ENCODE results near the gene ZNF107. TPM values are rescaled to one million over a fixed set of nuclear protein-coding genes. Genes with fewer than 3 reads are reported as not detected.
"Not testable (repeated sequence)": the region's sequence is repeated elsewhere in the genome, so short reads cannot be mapped to it uniquely, and the experiment has no call there.

Gene ZNF107
- polyA plus RNA-seq, 5 donors = 8.0 to 16.5 (median 11.0) TPM

GRCh38 chr7:64640504-64640903, 25.4 kb upstream of the ZNF107 start:
- no peak for DNase-seq

DNA sequence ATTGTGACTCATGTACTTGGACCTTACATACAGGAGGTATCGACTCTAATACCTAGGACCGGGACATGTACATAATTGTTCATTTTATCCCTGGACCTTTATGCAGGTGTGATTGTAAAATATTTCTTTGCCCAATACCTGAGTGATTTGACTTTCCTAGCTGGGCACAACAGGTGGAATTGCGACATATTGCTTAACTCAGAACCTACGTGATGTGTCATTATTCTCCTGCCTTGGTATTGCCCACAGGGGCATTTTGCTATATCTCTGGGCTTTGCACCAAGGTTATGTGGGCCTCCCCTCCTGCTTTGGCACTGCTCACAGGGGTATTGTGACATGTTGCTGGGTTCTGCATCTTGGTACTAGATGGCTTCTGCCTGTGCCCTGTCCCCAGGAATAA, 23.9 kb upstream of the ZNF107 start:
- no peak for DNase-seq

- DNase-seq = no peak
Observed at GRCh38 chr7:64642875-64643274, 23.1 kb upstream of the ZNF107 start.

DNA sequence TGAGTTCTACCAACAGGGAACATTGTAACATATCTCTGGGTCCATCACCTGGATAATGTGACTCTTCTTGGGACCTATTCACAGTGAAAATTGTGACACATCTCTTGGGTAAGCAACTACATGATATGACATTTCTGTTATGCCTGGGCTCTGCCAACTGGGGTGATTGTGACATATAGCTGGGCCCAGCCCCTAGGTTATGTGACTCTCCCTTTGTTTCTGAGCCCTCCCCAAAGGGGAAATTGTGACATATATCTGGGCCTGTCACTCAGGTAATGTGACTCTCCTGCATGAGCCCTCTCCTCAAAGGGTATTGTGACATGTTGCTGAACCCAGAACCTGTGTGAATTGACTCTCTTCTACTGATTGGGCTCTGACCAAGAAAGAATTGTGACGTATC, 22.4 kb upstream of the ZNF107 start:
- no peak for DNase-seq

DNA sequence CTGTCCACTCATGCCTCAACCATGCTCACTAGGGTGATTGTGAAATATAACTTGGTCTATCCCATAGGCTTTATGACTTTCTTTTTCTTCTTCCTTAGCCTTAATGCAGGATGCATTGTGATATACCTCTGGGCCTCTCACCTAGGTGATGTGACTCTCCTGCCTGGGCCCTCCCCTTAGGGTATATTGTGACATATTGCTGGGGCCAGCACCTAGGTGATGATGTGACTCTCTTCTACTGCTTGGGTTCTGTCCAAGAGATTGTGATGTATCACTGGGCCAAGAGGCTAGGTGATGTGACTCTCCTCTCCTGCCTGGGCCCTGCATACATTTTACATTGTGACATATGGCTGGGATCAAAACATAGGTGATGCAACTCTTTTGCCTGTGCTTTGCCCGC, 14.7 kb upstream of the ZNF107 start:
- DNase-seq = no peak

DNA sequence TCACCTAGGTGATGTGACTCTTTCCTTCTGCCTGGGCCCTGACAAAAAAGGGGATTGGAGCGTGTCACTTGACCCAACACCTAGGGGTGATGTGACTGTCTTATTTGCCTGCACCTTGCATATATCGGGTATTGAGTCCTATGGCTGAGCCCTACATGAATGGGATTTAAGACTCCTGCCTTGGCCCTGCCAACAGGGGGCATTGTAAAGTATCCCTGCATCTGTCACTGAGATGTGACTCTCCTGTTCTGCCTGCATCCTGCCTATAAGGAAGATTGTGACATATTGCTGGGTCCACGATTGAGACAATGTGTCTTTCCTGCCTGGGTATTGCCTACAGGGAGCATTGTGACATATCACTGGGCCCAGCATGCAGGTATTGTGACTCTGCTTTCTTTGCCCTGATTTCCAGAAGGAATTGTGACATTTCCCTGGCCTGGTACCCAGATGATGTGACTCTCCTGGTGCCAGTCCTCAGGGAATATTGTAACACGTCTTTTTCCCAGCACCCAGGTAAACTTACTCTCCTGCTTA, 14.2 kb upstream of the ZNF107 start:
- no peak for DNase-seq

GRCh38 chr7:64653721-64654401, 12.1 kb upstream of the ZNF107 start:
- DNase-seq = no peak

GRCh38 chr7:64654796-64655548, 11.0 kb upstream of the ZNF107 start:
- no peak for DNase-seq

DNA sequence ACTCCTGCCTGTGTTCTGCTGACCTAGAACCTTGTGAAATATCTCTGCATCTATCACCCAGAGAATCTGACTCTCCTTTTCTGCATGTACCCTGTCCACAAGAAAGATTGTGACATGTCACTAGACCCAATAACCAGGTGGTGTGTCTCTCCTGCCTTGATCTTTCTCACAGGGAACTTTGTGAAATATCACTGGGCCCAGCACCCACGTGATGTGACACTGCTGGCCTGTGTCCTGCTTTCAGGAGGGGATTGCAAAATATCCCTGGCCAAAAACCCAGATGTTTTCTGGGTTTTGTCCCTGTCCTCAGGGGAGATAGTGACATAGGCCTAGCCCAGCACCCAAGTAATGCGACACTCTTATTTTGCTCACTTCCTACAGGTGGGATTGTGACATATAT, 10.1 kb upstream of the ZNF107 start:
- DNase-seq = no peak

GRCh38 chr7:64656489-64656888, 9.4 kb upstream of the ZNF107 start:
- no peak for DNase-seq

GRCh38 chr7:64662091-64662490, 3.8 kb upstream of the ZNF107 start:
- DNase-seq = not testable (repeated sequence)

DNA sequence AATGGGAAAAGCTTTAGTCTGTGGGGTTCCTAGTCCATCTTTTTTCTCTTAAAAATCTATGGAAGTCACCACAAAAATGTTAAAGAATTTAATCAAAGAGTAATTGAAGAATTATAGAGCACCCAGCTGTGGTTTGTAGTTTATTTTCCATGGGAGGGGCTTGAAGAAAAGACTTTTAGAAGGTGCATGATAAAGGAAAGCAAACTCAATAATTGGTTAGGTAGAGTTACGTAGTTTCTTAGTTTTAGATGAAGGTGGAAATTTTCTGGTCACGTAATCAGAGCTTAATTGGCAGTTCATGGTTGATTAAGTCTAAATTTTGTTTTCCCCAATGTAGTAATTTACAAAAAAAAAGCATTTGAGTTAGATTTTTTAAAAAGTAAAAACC, 724 bp downstream of the ZNF107 start:
- DNase-seq = no peak

DNA sequence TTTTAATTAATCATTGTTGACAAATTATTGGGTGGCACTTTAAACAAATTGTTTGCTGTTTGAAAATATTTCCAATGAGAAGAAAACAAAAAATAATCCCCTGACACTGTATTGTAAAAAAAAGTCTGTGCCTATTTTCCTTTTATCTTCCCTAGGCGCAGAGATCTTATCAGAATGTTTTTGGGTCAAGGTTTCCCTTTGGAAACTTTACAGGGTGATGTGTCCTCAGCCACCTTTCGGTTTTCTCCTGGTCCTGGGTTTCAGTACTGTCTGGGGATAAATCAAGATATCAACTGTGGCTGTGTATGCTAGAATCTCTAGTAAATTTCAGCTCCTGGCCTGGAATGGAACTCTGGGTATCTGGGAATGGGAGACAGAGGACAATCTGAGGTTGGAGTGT, 1.4 kb downstream of the ZNF107 start:
- no peak for DNase-seq

GRCh38 chr7:64672414-64672813, 6.5 kb downstream of the ZNF107 start:
- no peak for DNase-seq

DNA sequence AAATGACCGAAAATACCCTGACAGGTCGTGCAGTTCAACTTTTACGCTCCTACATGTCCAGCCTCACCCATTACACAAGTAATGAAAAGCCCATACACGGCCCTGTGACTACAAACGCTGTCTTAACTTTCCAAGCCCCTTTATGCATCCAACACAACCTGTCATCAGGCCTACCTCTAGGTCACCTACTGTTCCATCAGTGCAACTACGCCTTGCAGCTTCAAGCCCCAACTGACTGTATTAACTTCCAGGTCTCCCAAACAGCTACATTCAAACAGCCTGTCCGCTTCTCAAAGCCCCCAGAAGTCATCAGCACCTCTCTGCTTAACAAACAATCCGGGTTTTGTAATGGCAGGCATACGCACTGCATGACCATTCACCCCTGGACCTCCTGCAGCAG, 19.2 kb downstream of the ZNF107 start:
- DNase-seq = no peak

DNA sequence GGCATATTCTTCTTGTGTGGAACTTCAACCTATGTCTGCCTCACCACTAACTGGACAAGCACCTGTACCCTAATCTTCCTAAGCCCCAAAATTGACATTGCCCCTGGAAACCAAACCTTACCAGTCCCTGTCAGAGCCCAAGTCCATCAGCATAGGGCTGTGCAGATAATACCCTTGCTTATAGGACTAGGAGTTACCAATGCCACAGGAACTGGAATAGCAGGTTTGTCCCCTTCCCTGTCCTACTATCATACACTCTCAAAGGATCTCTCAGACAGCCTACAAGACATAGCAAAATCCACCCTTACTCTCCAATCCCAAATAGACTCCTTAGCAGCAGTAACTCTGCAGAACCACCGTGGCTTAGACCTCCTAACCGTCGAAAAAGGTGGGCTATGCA, 19.8 kb downstream of the ZNF107 start:
- DNase-seq = no peak

DNA sequence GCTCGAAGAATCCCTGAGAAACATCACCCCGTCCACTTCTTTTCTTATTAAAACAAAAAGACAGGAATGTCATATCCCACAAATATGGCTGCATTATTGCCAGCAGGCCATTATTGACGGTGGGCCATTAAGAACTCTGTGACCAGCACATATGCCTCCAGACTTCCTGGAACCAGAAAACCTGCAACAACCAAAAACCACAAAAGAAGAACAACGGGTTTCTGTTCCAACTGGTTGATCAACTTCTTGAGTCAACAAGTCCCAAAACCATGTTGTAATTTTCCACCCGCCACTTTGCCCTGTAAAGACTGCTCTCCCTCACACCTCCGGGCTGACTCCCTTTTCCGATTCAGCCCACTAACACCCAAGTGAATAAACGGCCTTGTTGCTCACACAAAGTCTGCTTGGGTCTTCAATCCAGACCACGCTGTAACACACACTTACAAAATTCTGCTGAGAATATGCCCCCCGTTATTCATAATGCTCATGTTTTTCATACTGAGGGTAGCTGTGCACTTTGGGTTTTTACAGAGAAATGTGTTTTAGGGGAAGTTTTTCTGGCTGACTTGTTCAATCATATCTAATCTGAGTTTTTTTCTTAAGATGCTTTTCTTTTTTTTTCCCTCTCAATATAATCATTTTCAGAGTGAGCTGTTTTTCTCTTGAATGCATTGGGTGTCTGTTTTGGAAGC, 20.7 kb downstream of the ZNF107 start:
- DNase-seq = peak; percentile 2 to 11

DNA sequence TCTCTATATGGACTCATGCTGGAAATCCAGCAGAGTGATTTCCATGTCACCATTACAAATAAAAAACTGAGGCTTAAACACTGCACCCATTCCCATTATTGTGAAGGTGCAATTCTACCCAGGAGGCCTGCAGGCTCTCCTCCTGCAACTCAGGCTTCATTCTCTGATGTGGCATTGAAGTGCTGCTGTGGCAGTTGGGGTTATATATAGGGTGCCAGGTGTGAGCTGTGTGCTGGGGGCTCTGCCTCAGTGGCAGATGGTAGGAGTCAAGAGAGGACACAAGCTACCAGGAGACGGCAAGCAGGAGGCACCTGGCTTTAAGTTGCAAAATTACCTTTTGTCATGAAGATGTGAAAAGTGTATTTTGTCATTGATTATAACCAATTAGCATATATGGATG, 21.3 kb downstream of the ZNF107 start:
- no peak for DNase-seq

DNA sequence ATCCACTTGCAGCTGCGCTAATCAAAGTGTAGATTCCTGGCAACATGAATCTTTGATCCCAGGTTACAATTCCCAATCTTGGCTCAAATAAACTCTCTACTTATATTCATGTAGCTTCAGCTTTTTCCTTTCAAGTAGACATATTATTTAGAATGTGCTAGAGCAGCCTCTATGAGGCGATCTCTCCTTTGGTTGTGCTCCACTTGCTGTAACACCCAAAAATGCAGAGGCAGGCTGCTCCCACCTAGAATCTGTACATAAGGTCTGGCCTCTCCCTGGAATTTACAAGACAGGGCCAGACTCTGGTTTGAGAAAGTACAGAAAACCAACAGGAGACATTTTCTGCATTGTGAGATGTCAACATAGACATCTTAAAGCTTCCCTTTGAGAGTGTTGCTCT, 23.1 kb downstream of the ZNF107 start:
- DNase-seq = no peak

DNA sequence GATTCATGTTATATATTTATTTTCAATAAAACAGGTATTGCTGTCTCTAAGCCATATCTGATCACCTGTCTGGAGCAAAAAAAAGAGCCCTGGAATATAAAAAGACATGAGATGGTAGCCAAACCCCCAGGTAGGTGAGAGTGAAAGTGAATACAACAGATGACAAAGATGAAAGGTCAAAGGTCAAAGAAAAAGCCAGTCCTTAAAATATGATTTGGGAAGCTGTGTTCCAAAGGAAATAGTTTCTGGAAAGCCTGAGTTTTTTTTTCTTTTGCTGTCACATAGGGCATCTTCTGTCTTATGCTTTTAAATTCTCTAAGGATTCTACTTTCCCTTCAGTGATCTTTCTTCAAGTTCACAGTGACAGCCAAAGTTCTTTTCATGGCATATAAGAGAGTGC, 25.9 kb downstream of the ZNF107 start:
- no peak for DNase-seq

DNA sequence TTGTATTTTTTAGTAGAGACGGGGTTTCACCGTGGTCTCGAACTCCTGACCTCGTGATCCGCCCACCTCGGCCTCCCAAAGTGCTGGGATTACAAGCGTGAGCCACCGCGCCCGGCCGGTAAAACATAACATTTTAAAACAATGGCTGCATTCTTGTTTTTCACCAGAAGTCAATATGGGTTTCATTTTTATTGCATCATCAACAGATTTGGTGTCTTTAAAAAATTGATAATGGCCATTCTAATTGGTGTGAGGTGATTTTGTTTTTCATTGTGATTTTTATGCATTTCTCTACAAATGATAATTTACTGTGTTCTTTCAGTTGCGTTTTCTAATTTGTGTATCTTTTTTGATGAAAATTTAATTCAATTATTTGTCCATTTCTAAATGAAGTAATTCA, 31.9 kb downstream of the ZNF107 start:
- not testable (repeated sequence) for DNase-seq

- DNase-seq = no peak
Observed at GRCh38 chr7:64706625-64707292, 40.8 kb downstream of the ZNF107 start.

Data from right lung (tissue), 5 donors.